ENCODE data around the gene HAO2. TPM values are rescaled to one million over a fixed set of nuclear protein-coding genes. Genes with fewer than 3 reads are reported as not detected.

Gene HAO2
- total RNA-seq, 1 donor from 2014 or later = not detected

GRCh38 chr1:119379117-119379516 is 10.5 kb downstream of the HAO2 start:
- H3K4me1 Mint-ChIP-seq (ENCODE audit: unreplicated experiment) = no peaks in the 10 kb centered on the region
- no peaks in the 10 kb centered on the region for H3K9me3 Mint-ChIP-seq (ENCODE audit: unreplicated experiment)
- no peak for TF ChIP-seq CTCF (IDR thresholded peaks at IDR 0.05)
- no peak overlapping the region for H3K4me3 Mint-ChIP-seq (ENCODE audit: unreplicated experiment)
- H3K27me3 Mint-ChIP-seq (ENCODE audit: unreplicated experiment) = peaks cover 11% of the 10 kb centered on the region
- H3K27ac Mint-ChIP-seq (ENCODE audit: unreplicated experiment) = no peak overlapping the region
- no peak for DNase-seq (ENCODE audit: extremely low spot score, unreplicated experiment)
- no peaks in the 10 kb centered on the region for H3K36me3 Mint-ChIP-seq (ENCODE audit: unreplicated experiment)

GRCh38 chr1:119380304-119380703 is 11.7 kb downstream of the HAO2 start:
- DNase-seq (ENCODE audit: extremely low spot score, unreplicated experiment) = no peak
- Mint-ChIP-seq H3K36me3 (ENCODE audit: unreplicated experiment) (no peaks in the 10 kb centered on the region), H3K4me1 (ENCODE audit: unreplicated experiment) (no peaks in the 10 kb centered on the region), H3K4me3 (ENCODE audit: unreplicated experiment) (no peak overlapping the region), H3K27me3 (ENCODE audit: unreplicated experiment) (peaks cover 8% of the 10 kb centered on the region), H3K9me3 (ENCODE audit: unreplicated experiment) (no peaks in the 10 kb centered on the region), H3K27ac (ENCODE audit: unreplicated experiment) (no peak overlapping the region)
- TF ChIP-seq CTCF (IDR thresholded peaks at IDR 0.05) = no peak

- H3K4me1 Mint-ChIP-seq (ENCODE audit: unreplicated experiment) = no peaks in the 10 kb centered on the region
- H3K36me3 Mint-ChIP-seq (ENCODE audit: unreplicated experiment) = no peaks in the 10 kb centered on the region
- no peak overlapping the region for H3K27ac Mint-ChIP-seq (ENCODE audit: unreplicated experiment)
- H3K27me3 Mint-ChIP-seq (ENCODE audit: unreplicated experiment) = peaks cover 6% of the 10 kb centered on the region
- TF ChIP-seq CTCF (IDR thresholded peaks at IDR 0.05) = no peak
- no peaks in the 10 kb centered on the region for H3K9me3 Mint-ChIP-seq (ENCODE audit: unreplicated experiment)
- H3K4me3 Mint-ChIP-seq (ENCODE audit: unreplicated experiment) = no peak overlapping the region
- no peak for DNase-seq (ENCODE audit: extremely low spot score, unreplicated experiment)
Measured at GRCh38 chr1:119380983-119381662, 12.5 kb downstream of the HAO2 start.

GRCh38 chr1:119384591-119384990 is 16.0 kb downstream of the HAO2 start:
- Mint-ChIP-seq H3K27me3 (ENCODE audit: unreplicated experiment) (peaks cover 4% of the 10 kb centered on the region), H3K27ac (ENCODE audit: unreplicated experiment) (no peak overlapping the region), H3K4me1 (ENCODE audit: unreplicated experiment) (no peaks in the 10 kb centered on the region), H3K4me3 (ENCODE audit: unreplicated experiment) (no peak overlapping the region), H3K9me3 (ENCODE audit: unreplicated experiment) (no peaks in the 10 kb centered on the region), H3K36me3 (ENCODE audit: unreplicated experiment) (no peaks in the 10 kb centered on the region)
- no peak for TF ChIP-seq CTCF (IDR thresholded peaks at IDR 0.05)
- no peak for DNase-seq (ENCODE audit: extremely low spot score, unreplicated experiment)

GRCh38 chr1:119385650-119386049 is 17.1 kb downstream of the HAO2 start:
- Mint-ChIP-seq H3K9me3 (ENCODE audit: unreplicated experiment) (no peaks in the 10 kb centered on the region), H3K27me3 (ENCODE audit: unreplicated experiment) (peaks cover under 1% of the 10 kb centered on the region), H3K4me1 (ENCODE audit: unreplicated experiment) (no peaks in the 10 kb centered on the region), H3K36me3 (ENCODE audit: unreplicated experiment) (no peaks in the 10 kb centered on the region), H3K27ac (ENCODE audit: unreplicated experiment) (no peak overlapping the region), H3K4me3 (ENCODE audit: unreplicated experiment) (no peak overlapping the region)
- no peak for TF ChIP-seq CTCF (IDR thresholded peaks at IDR 0.05)
- DNase-seq (ENCODE audit: extremely low spot score, unreplicated experiment) = no peak

Measured in osteocyte (in vitro differentiated cells).